Measurements from ENCODE around the gene PACS2. TPM values are rescaled to one million over a fixed set of nuclear protein-coding genes. Genes with fewer than 3 reads are reported as not detected.

The PACS2 gene
- total and polyA plus RNA-seq, 2 donors (not counting 1 experiment from before 2014, with no cell fraction given) = 65.6 to 70.7 TPM

- ChIA-PET POLR2A (interaction anchor here (0.6 kb wide), 1 partner anchor 9 kb away, joined by 9 read pairs; no protein-coding TSS in a partner anchor), CTCF (no interaction called here)
- no peaks in the 10 kb centered on the region for H3K9me3 Mint-ChIP-seq (ENCODE audit: insufficient read depth)
- Histone ChIP-seq H3K27ac (ENCODE audit: low read length in 2 of 2) (no peak overlapping the region), H3K4me3 (ENCODE audit: control extremely low read depth in 1 of 5, extremely low read depth in 1 of 5, insufficient read depth in 1 of 5, low read depth in 2 of 5, low read length in 4 of 5) (no peak overlapping the region), H2AFZ (ENCODE audit: insufficient read depth, low read depth, low read length, poor library complexity, severe bottlenecking) (no peak overlapping the region), H3K36me3 (replicated peaks in 1 of 2; ENCODE audit: control extremely low read depth in 1 of 2, control insufficient read depth in 1 of 2, extremely low read depth in 1 of 2, insufficient read depth in 2 of 2, low read length in 1 of 2) (peaks cover 0 to 5% of the 10 kb centered on the region in 2 experiments), H4K20me1 (ENCODE audit: control insufficient read depth, insufficient read depth, low read length, poor library complexity, severe bottlenecking) (peaks cover 74% of the 10 kb centered on the region), H3K27me3 (replicated peaks in 1 of 4; ENCODE audit: control extremely low read depth in 1 of 4, control insufficient read depth in 3 of 4, insufficient read depth in 4 of 4, low read length in 3 of 4) (no peaks in the 10 kb centered on the region), H3K9me3 (ENCODE audit: control extremely low read depth in 1 of 3, control insufficient read depth in 2 of 3, insufficient read depth in 1 of 3, low read length in 2 of 3) (peaks cover 0 to 11% (median 4%) of the 10 kb centered on the region in 3 donors), H3K79me2 (ENCODE audit: control insufficient read depth, insufficient read depth, low read length) (peaks cover 82% of the 10 kb centered on the region), H3K4me1 (ENCODE audit: control insufficient read depth in 2 of 2, insufficient read depth in 2 of 2, low read length in 2 of 2) (peaks cover 0 to 16% of the 10 kb centered on the region in 2 donors), H3K9ac (ENCODE audit: low read length) (no peak overlapping the region), H3K4me2 (replicated peaks; ENCODE audit: low read depth, low read length, poor library complexity, severe bottlenecking) (no peak overlapping the region)
- 97% methylated on average over 18 of the region's 18 CpGs for WGBS (ENCODE audit: insufficient coverage)
- intact Hi-C loops (cut with micrococcal nuclease) = no loop called here
- no peak overlapping the region for H3K4me3 Mint-ChIP-seq
- no peak for ATAC-seq (ENCODE audit: low read depth)
- no peaks in the 10 kb centered on the region for H3K27me3 Mint-ChIP-seq
- H3K27ac Mint-ChIP-seq = no peak overlapping the region
- TF ChIP-seq EZH2 (IDR thresholded peaks at IDR 0.05; ENCODE audit: borderline replicate concordance, insufficient read depth, low read depth, low read length, poor library complexity, severe bottlenecking) (no peak), CTCF (IDR thresholded peaks at IDR 0.05) (no peak)
- no peak for DNase-seq
- peaks cover 20% of the 10 kb centered on the region for H3K4me1 Mint-ChIP-seq
These were observed 123.4 kb downstream of the PACS2 start for GRCh38 chr14:105437723-105438500.

GRCh38 chr14:105439179-105439578 is 124.6 kb downstream of the PACS2 start:
- no peak overlapping the region for H3K4me2 ChIP-seq (replicated peaks; ENCODE audit: low read depth, low read length, poor library complexity, severe bottlenecking)
- no peak overlapping the region for H3K4me3 ChIP-seq (ENCODE audit: control extremely low read depth in 1 of 5, extremely low read depth in 1 of 5, insufficient read depth in 1 of 5, low read depth in 2 of 5, low read length in 4 of 5)
- H3K9me3 Mint-ChIP-seq (ENCODE audit: insufficient read depth) = no peaks in the 10 kb centered on the region
- H3K27me3 ChIP-seq (replicated peaks in 1 of 4; ENCODE audit: control extremely low read depth in 1 of 4, control insufficient read depth in 3 of 4, insufficient read depth in 4 of 4, low read length in 3 of 4) = no peaks in the 10 kb centered on the region
- peaks cover 0 to 11% (median 4%) of the 10 kb centered on the region in 3 donors for H3K9me3 ChIP-seq (ENCODE audit: control extremely low read depth in 1 of 3, control insufficient read depth in 2 of 3, insufficient read depth in 1 of 3, low read length in 2 of 3)
- ATAC-seq (ENCODE audit: low read depth) = no peak
- WGBS (ENCODE audit: insufficient coverage) = 94% methylated on average over 8 of the region's 11 CpGs
- H3K79me2 ChIP-seq (ENCODE audit: control insufficient read depth, insufficient read depth, low read length) = peaks cover 71% of the 10 kb centered on the region
- H3K27ac ChIP-seq (ENCODE audit: low read length in 2 of 2) = no peak overlapping the region
- no peak overlapping the region for H2AFZ ChIP-seq (ENCODE audit: insufficient read depth, low read depth, low read length, poor library complexity, severe bottlenecking)
- no peak overlapping the region for H3K4me3 Mint-ChIP-seq
- intact Hi-C loops (cut with micrococcal nuclease) = no loop called here
- no peak overlapping the region for H3K27ac Mint-ChIP-seq
- CTCF ChIA-PET = no interaction called here
- no peak overlapping the region for H3K9ac ChIP-seq (ENCODE audit: low read length)
- POLR2A ChIA-PET = no interaction called here
- TF ChIP-seq CTCF (IDR thresholded peaks at IDR 0.05) (no peak), EZH2 (IDR thresholded peaks at IDR 0.05; ENCODE audit: borderline replicate concordance, insufficient read depth, low read depth, low read length, poor library complexity, severe bottlenecking) (no peak)
- DNase-seq = no peak
- H3K4me1 Mint-ChIP-seq = peaks cover 20% of the 10 kb centered on the region
- peaks cover 67% of the 10 kb centered on the region for H4K20me1 ChIP-seq (ENCODE audit: control insufficient read depth, insufficient read depth, low read length, poor library complexity, severe bottlenecking)
- H3K27me3 Mint-ChIP-seq = no peaks in the 10 kb centered on the region
- peaks cover 0 to 5% of the 10 kb centered on the region in 2 experiments for H3K36me3 ChIP-seq (replicated peaks in 1 of 2; ENCODE audit: control extremely low read depth in 1 of 2, control insufficient read depth in 1 of 2, extremely low read depth in 1 of 2, insufficient read depth in 2 of 2, low read length in 1 of 2)
- peaks cover 0 to 16% of the 10 kb centered on the region in 2 donors for H3K4me1 ChIP-seq (ENCODE audit: control insufficient read depth in 2 of 2, insufficient read depth in 2 of 2, low read length in 2 of 2)
